Measurements from ENCODE around the gene CERS6.

Gene CERS6

DNA sequence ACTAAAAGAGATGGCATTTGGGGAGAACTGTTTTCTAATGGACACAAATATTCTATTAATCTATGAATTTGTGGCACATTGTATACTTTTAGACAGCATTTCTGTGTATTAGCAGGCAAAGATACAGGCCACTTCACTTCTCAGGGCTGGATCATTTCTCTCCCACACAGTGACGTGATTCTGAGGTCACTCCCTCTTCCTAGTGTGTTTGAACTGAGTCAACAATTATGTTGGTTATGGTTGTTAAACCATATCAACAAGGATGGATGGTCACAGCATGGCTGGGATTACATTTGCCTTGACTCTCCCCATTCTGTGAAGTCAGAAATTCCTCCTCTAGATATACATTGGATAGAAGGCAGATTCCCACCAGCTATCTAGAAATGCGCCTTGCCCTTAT, 358.0 kb downstream of the CERS6 start:
- DNase-seq: no peak

DNA sequence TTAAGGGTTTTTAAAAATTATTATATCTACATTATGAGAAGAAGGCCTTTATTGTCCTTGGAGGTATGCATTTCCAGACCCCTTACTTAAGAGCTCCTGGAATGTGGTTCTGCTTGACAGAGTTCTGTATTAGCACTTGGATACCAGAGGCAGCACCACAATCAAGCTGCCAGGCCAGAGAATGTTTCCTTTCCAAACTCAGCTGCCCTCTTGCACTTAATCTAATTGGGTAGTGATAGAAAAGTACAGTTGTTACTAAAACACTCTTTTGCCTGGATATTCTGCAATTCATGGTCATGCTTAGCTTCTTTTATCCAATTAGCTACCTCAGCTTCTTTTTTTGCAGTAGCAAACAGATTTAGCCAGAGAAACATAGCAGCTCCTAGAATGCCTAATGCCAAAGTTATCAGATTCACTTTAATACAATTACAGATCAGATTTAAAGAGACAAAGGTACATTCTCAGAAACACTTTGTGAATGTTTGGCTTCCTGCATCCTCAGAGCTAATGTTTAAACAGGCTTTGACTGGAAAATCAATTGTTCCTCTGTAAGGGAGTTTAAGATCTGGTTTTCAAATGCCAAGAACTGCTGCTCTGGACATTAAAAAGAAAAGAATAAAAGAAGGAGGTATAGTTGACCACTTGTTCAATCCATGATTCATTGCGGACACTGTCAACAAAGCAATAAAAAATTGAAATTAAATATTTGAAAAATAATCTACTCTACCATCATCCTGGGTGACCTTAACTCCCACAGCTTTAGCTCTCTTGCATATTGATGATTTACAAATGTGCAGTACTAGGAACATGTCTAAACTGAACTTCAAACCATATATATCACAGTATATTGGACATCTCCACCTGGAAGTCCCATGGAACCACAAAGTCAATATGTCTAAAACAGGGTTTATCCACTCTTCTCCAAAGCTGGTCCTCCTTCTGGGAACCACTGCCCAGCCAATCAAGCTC, 359.2 kb downstream of the CERS6 start:
- no peak for DNase-seq

DNA sequence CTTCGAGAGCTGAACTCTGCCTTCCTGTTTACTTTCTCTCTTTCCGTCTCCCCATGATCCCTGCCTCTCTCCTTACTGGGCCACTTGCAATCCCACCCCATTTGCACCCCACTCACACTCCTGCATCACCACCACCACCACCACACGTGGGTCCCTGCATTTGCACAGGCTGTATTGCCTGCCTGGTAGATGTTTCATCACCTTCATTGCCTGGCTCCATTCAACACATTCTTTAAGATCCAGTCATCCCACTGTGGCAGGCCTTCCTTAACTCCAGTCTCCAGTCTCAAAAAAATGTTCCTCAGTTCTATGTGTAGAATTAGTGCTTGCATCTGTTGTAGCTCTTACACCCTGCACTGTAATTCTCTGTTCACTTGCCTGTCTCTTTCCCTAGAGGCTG, 360.3 kb downstream of the CERS6 start:
- DNase-seq: no peak

DNA sequence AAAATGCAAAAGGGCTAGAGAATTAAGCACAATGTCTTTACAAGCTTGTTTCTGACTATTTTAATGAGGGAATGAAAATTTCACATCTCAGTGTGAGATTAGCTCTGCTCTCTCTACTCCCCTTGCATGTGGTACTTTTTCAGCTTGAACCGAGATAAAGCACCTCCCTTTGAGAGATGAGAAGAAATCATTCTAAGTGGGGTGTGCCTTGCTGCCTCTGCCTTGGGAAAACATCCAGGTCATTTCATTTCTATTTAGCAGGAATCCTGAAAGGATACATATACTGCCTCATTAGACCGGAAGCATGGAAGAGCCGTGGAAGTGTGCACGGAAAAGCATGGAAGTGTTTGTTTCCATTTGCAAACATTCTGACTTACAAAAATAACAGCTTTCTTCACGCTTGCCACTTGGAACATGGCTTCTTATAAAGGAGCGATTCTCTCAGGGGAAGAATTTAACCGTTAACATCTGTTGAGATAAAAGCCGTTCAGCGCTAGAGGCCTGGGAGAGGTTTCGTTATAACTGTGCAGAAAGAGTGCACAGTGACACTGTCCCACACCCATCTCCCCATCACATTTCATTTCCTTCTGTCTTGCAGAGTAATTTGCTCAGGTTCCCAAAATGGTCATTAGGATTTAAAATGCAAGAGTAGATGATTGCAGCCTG, 363.1 kb downstream of the CERS6 start:
- DNase-seq: no peak

DNA sequence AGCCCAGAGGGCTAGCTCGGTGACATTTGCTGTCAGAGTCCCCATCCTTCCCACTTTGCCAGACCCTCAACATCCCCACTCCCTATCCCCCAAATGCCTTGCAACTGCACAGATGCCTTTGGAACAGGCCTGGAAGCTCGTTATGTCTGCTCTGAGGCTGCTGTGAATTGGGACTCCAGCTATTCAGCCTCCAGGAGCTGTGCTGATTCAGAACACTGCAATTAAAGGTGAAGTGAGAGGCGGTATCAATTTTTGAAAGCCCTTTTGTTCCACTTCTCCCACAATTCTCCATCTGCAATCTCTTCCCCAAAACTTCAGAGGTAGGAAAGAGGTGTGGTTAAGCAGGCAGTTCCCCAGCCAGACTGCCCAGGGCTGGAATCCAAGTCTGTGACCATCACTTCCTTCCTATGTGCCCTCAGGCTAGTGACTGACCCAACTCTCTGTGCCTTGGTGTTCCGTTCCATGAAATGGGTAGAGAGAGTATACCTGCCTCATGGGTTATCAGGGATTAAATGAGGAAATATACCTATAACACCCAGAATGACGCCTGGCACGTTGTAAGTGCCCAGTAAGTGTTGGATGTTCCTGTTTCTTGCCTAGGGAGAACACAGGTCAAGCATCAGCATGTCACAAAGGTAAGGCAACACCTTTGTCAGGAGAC, 363.9 kb downstream of the CERS6 start:
- no peak for DNase-seq

DNA sequence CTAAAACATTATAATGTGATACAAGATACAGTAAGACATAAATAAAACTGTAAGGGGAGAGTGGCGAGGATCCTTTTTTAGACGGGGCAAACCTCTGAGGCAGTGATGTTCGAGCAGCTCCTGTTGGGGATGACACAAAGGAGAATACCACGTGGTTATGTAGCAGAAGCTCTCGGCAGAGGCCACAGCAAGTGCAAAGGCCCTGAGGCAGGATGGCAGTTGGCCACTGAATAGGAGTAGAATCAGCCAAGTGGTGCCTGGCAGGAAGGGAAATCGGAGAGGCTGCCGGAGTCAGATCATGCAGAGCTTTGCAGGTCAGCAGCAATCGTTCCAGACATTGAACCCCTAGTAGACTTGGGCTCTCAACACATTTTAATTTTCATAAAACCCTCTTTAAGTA, 365.5 kb downstream of the CERS6 start:
- DNase-seq: no peak

DNA sequence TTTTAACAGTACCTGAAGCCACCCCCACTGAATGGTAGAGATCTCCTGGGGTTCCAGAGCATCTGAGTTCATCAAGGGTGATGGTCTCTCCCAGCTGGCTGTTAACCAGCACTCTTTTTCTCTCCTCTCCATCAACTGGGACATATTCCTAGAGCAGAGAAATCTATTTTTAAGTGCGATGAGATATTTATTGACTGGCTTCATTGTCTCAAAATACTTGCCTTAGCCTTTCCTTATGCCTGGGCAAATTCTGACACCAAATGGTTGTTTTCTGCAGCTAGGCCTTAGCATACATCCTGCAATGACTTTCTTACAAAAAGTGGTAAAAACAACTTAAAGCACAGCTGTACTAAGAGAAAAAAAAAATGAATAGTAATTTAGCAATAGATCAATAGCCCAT, 365.9 kb downstream of the CERS6 start:
- DNase-seq: no peak
